ENCODE data around the gene PCSK7.

GRCh38 chr11:117172724-117173421 is 59.0 kb downstream of the PCSK7 start:
- TF ChIP-seq CTCF (IDR thresholded peaks at IDR 0.05 in 4 of 5, conservative IDR thresholded peaks at IDR 0.05 in 1 of 5): no peak
- no peak for TF ChIP-seq POLR2A (IDR thresholded peaks at IDR 0.05)
